ENCODE data around the gene YTHDF2. TPM values are rescaled to one million over a fixed set of nuclear protein-coding genes. Genes with fewer than 3 reads are reported as not detected.
"Not testable (repeated sequence)": the region's sequence is repeated elsewhere in the genome, so short reads cannot be mapped to it uniquely, and the experiment has no call there.

Gene YTHDF2
- total RNA-seq, 1 donor from 2014 or later: 32.1 TPM

DNA sequence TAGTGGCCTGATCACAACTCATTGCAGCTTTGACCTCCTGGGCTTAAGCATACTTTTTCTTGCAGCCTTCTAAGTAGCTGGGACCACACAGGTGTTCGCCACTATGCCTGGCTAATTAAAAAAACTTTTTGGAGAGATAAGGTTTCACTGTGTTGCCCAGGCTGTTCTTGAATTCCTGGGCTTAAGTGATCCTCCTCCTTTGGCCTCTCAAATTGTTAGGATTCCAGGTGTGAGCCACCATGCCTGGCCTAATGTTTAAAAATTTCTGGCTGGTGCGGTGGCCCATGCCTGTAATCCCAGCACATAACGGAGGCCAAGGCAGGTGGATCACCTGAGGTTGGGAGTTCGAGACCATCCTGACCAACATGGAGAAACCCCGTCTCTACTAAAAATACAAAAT is 24.4 kb downstream of the YTHDF2 start:
- Histone ChIP-seq H3K27me3 (ENCODE audit: low read depth) (no peaks in the 10 kb centered on the region), H3K4me1 (peaks cover 57% of the 10 kb centered on the region), H3K9me3 (replicated peaks) (no peaks in the 10 kb centered on the region), H3K27ac (replicated peaks) (no peak overlapping the region), H3K36me3 (peaks cover 24% of the 10 kb centered on the region), H3K4me3 (no peak overlapping the region)
- no peak for TF ChIP-seq CTCF (IDR thresholded peaks at IDR 0.05; ENCODE audit: borderline replicate concordance)
- no peak for DNase-seq
- intact Hi-C loops (cut with micrococcal nuclease): no loop called here

- intact Hi-C loops (cut with micrococcal nuclease): no loop called here
- no peaks in the 10 kb centered on the region for H3K9me3 ChIP-seq (replicated peaks)
- no peak overlapping the region for H3K4me3 ChIP-seq
- peaks cover 24% of the 10 kb centered on the region for H3K4me1 ChIP-seq
- no peak overlapping the region for H3K27ac ChIP-seq (replicated peaks)
- DNase-seq: no peak
- TF ChIP-seq CTCF (IDR thresholded peaks at IDR 0.05; ENCODE audit: borderline replicate concordance): no peak
- peaks cover 39% of the 10 kb centered on the region for H3K36me3 ChIP-seq
- H3K27me3 ChIP-seq (ENCODE audit: low read depth): no peaks in the 10 kb centered on the region
Measured at GRCh38 chr1:28766532-28767183, 29.9 kb downstream of the YTHDF2 start.

DNA sequence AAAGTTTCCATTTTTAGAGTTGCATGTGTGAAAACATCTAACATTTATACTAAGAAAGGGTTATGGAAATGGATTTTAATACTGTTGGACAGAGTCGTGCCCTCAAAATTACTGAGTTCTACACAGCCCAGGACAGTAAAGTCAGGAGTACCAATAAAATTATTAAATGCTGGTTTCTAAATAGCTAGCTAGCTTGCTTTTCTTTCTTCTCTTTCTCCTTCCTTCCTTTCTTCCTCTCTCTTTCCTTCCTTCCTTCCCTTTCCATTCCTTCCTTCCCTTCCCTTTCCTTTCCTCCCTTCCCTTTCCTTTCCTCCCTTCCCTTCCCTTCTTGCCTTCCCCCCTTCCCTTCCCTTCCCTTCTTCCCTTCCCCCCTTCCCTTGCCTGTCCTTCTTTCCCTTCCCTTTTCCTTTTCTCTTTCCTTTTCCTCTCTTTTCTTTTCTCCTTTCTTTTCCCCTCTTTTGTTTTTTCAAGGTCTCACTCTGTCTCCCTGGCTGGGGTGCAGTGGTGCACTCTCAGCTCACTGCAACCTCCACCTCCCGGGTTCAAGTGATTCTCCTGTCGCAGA is 33.9 kb downstream of the YTHDF2 start:
- H3K9me3 ChIP-seq (replicated peaks): no peaks in the 10 kb centered on the region
- DNase-seq: no peak
- no peak overlapping the region for H3K4me3 ChIP-seq
- H3K27me3 ChIP-seq (ENCODE audit: low read depth): no peaks in the 10 kb centered on the region
- H3K4me1 ChIP-seq: peaks cover 16% of the 10 kb centered on the region
- H3K27ac ChIP-seq (replicated peaks): no peak overlapping the region
- TF ChIP-seq CTCF (IDR thresholded peaks at IDR 0.05; ENCODE audit: borderline replicate concordance): no peak
- peaks cover 35% of the 10 kb centered on the region for H3K36me3 ChIP-seq
- intact Hi-C loops (cut with micrococcal nuclease): no loop called here

DNA sequence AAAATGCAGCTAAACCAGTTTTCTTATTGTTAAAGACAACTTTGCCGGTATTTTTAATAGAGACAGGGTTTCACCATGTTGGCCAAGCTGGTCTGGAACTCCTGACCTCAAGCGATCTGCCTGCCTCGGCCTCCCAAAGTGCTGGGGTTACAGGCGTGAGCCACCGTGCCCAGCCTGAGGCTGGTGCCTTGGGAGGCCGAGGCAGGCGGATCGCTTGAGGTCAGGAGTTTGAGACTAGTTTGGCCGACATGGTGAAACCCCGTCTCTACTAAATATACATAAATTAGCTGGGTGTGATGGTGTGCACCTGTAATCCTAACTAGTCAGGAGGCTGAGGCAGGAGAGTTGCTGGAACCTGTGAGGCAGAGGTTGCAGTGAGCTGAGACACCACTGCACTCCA is 35.2 kb downstream of the YTHDF2 start:
- H3K36me3 ChIP-seq: peaks cover 28% of the 10 kb centered on the region
- H3K27ac ChIP-seq (replicated peaks); H3K4me3 ChIP-seq; intact Hi-C loops (cut with micrococcal nuclease); H3K9me3 ChIP-seq (replicated peaks); H3K27me3 ChIP-seq (ENCODE audit: low read depth); DNase-seq: not testable (repeated sequence)
- H3K4me1 ChIP-seq: peaks cover 15% of the 10 kb centered on the region

- peaks cover 15% of the 10 kb centered on the region for H3K4me1 ChIP-seq
- no peaks in the 10 kb centered on the region for H3K27me3 ChIP-seq (ENCODE audit: low read depth)
- no peak for TF ChIP-seq CTCF (IDR thresholded peaks at IDR 0.05; ENCODE audit: borderline replicate concordance)
- intact Hi-C loops (cut with micrococcal nuclease): no loop called here
- no peak overlapping the region for H3K4me3 ChIP-seq
- H3K36me3 ChIP-seq: peaks cover 28% of the 10 kb centered on the region
- no peaks in the 10 kb centered on the region for H3K9me3 ChIP-seq (replicated peaks)
- no peak for DNase-seq
- no peak overlapping the region for H3K27ac ChIP-seq (replicated peaks)
Measured at GRCh38 chr1:28773105-28773504, 36.4 kb downstream of the YTHDF2 start.
